Motor neuron (in vitro differentiated cells): Measurements from ENCODE around the gene SRPK3. TPM values are rescaled to one million over a fixed set of nuclear protein-coding genes. Genes with fewer than 3 reads are reported as not detected.

Experiments used
- ATAC-seq, 8 experiments: fragments of 200-7000 bp; cut with Tn5 transposase; replicated peaks in 6 of 8; 2 replicates each; pipeline ENCODE4 v1.8.0; 2021; ENCODE audit warnings: mild to moderate bottlenecking in 8 of 8, moderate library complexity in 8 of 8
- H3K27ac ChIP-seq, 2 donors: fragments of 250-450 bp; sonication (Bioruptor Pico); 2 replicates each; pipeline ENCODE4 v1.9.0; 2021; ENCODE audit warnings: antibody characterized with exemption in 2 of 2, mild to moderate bottlenecking in 2 of 2, moderate library complexity in 1 of 2
- H3K4me1 ChIP-seq, 2 donors: fragments of 250-450 bp; sonication (Bioruptor Pico); replicated peaks in 1 of 2; 2 replicates each; pipeline ENCODE4 v1.6.1; 2021; ENCODE audit warnings: antibody characterized with exemption in 2 of 2, mild to moderate bottlenecking in 2 of 2, moderate library complexity in 1 of 2
- H3K4me3 ChIP-seq, 5 donors: fragments of 250-450 bp; sonication (Bioruptor Pico); 2 replicates each; pipeline ENCODE4 v1.9.0; 2021; ENCODE audit warnings: antibody characterized with exemption in 5 of 5, mild to moderate bottlenecking in 5 of 5, moderate library complexity in 4 of 5
- WGBS, 10 experiments: fragments of 450-650 bp; shearing (Covaris generic); methylation state at CpG; one replicate each; pipeline ENCODE4 v1.0.0; 2022; 5-methylcytosine and 5-hydroxymethylcytosine counted together
- in situ Hi-C, 9 experiments: fragments of 400-800 bp; cut with MboI; loops; one replicate each; pipeline ENCODE4 v1.15.0; 2021; ENCODE audit warnings: low sequenced_read_pairs in 9 of 9, low pct_unique_long_range_greater_than_20kb in 2 of 9; ENCODE audit not compliant: unreplicated experiment in 9 of 9
- total RNA-seq, 8 experiments: library from RNA; unstranded; fragments of 300-600 nt; gene quantifications; 2 replicates each; pipeline versions ENCODE4 v1.2.3 to v1.2.4, GENCODE V29; 2022

Gene SRPK3
- total RNA-seq, 8 experiments from 2014 or later, result 0.51 to 5.0 (median 0.93) TPM

- Histone ChIP-seq H3K27ac (no peak overlapping the region), H3K4me1 (peaks cover 28 to 30% of the 10 kb centered on the region in 2 donors), H3K4me3 (no peak overlapping the region)
- in situ Hi-C loops, result no loop called here
- WGBS, 10 experiments, result 42% methylated on average over 7 of the region's 15 CpGs; no CpG with 5 or more reads in 9 of the 10 experiments
- ATAC-seq, result no peak
Observed at GRCh38 chrX:153761863-153762262, 19.0 kb upstream of the SRPK3 start.

GRCh38 chrX:153762626-153763173 is 18.1 kb upstream of the SRPK3 start:
- in situ Hi-C loops, result no loop called here
- ATAC-seq, result no peak
- Histone ChIP-seq H3K27ac (no peak overlapping the region), H3K4me1 (peaks cover 30 to 34% of the 10 kb centered on the region in 2 donors), H3K4me3 (no peak overlapping the region)
- 94% methylated on average over 3 of the region's 14 CpGs; no CpG with 5 or more reads in 9 of the 10 experiments for WGBS, 10 experiments

GRCh38 chrX:153763298-153763932 is 17.4 kb upstream of the SRPK3 start:
- Histone ChIP-seq H3K4me1 (peaks cover 30 to 34% of the 10 kb centered on the region in 2 donors), H3K27ac (no peak overlapping the region), H3K4me3 (no peak overlapping the region)
- in situ Hi-C loops, result no loop called here
- ATAC-seq, result no peak
- WGBS, 10 experiments, result 77 to 80% methylated on average over 1 to 9 of the region's 18 CpGs; no CpG with 5 or more reads in 8 of the 10 experiments

GRCh38 chrX:153763989-153764755 is 16.7 kb upstream of the SRPK3 start, which contains the start of gene PLXNB3:
Gene PLXNB3, plus strand, starts transcription at chrX:153764249. Its CDS starts 1,287 bp downstream, at chrX:153765536.
- peak within 1 kb of the TSS in 1 of 5 donors; percentile 32 for H3K4me3 ChIP-seq
- no CpG with 5 or more reads among the region's 26 CpGs for WGBS, 10 experiments
- peaks cover 30 to 34% of the 10 kb centered on the region in 2 donors for H3K4me1 ChIP-seq
- H3K27ac ChIP-seq, result peak within 1 kb of the TSS; percentile 66 to 96
- ATAC-seq, result peak in 5 of 8 experiments; percentile 2 to 96 (median 49)
- in situ Hi-C loops, result no loop called here

- ATAC-seq, result no peak
- in situ Hi-C loops, result no loop called here
- Histone ChIP-seq H3K27ac (peak overlapping the region; percentile 66 to 96), H3K4me3 (peak overlapping the region in 1 of 5 donors; percentile 32), H3K4me1 (peaks cover 30 to 34% of the 10 kb centered on the region in 2 donors)
- no CpG with 5 or more reads among the region's 7 CpGs for WGBS, 10 experiments
Observed at GRCh38 chrX:153764786-153765137, 16.1 kb upstream of the SRPK3 start.

GRCh38 chrX:153765138-153766079 is 15.4 kb upstream of the SRPK3 start:
- Histone ChIP-seq H3K4me3 (peak overlapping the region in 3 of 5 donors; percentile 18 to 32 (median 28)), H3K4me1 (peaks cover 30 to 34% of the 10 kb centered on the region in 2 donors), H3K27ac (peak overlapping the region; percentile 66 to 96)
- in situ Hi-C loops, result no loop called here
- WGBS, 10 experiments, result 59% methylated on average over 5 of the region's 27 CpGs; no CpG with 5 or more reads in 9 of the 10 experiments
- ATAC-seq, result peak in 6 of 8 experiments; percentile 17 to 54 (median 34)

GRCh38 chrX:153766098-153766817 is 14.6 kb upstream of the SRPK3 start:
- H3K27ac ChIP-seq, result peak overlapping the region; percentile 66 to 96
- peaks cover 30 to 34% of the 10 kb centered on the region in 2 donors for H3K4me1 ChIP-seq
- H3K4me3 ChIP-seq, result peak overlapping the region in 4 of 5 donors; percentile 12 to 32 (median 23)
- WGBS, 10 experiments, result 40% methylated on average over 1 of the region's 21 CpGs; no CpG with 5 or more reads in 9 of the 10 experiments
- in situ Hi-C loops, result no loop called here
- peak; percentile 50 to 93 (median 88) for ATAC-seq

GRCh38 chrX:153766871-153767673 is 13.8 kb upstream of the SRPK3 start:
- WGBS, 10 experiments, result 77% methylated on average over 23 of the region's 56 CpGs; no CpG with 5 or more reads in 9 of the 10 experiments
- peak overlapping the region; percentile 66 to 96 for H3K27ac ChIP-seq
- in situ Hi-C loops, result no loop called here

GRCh38 chrX:153767674-153768055 is 13.2 kb upstream of the SRPK3 start:
- peaks cover 30 to 34% of the 10 kb centered on the region in 2 donors for H3K4me1 ChIP-seq
- no peak for ATAC-seq
- H3K27ac ChIP-seq, result no peak overlapping the region
- no peak overlapping the region for H3K4me3 ChIP-seq
- in situ Hi-C loops, result no loop called here
- WGBS, 10 experiments, result no CpG with 5 or more reads among the region's 20 CpGs

More at GRCh38 chrX:153766871-153767673, 13.8 kb upstream of the SRPK3 start:
- Histone ChIP-seq H3K4me3 (peak overlapping the region in 1 of 5 donors; percentile 10), H3K4me1 (peaks cover 30 to 34% of the 10 kb centered on the region in 2 donors)
- ATAC-seq, result no peak

GRCh38 chrX:153768311-153769157 is 12.3 kb upstream of the SRPK3 start:
- 0 to 71% methylated on average over 1 to 4 of the region's 22 CpGs; no CpG with 5 or more reads in 8 of the 10 experiments for WGBS, 10 experiments
- ATAC-seq, result no peak
- in situ Hi-C loops, result no loop called here

More at GRCh38 chrX:153768311-153769157, 12.3 kb upstream of the SRPK3 start:
- Histone ChIP-seq H3K4me3 (no peak overlapping the region), H3K4me1 (peaks cover 30 to 34% of the 10 kb centered on the region in 2 donors), H3K27ac (no peak overlapping the region)
